ENCODE measurements around the gene GATM.
A peak's percentile ranks its signal among the peaks of the same experiment; 100 is the strongest.
"Not testable (repeated sequence)": the region's sequence is repeated elsewhere in the genome, so short reads cannot be mapped to it uniquely, and the experiment has no call there.

Gene GATM

DNA sequence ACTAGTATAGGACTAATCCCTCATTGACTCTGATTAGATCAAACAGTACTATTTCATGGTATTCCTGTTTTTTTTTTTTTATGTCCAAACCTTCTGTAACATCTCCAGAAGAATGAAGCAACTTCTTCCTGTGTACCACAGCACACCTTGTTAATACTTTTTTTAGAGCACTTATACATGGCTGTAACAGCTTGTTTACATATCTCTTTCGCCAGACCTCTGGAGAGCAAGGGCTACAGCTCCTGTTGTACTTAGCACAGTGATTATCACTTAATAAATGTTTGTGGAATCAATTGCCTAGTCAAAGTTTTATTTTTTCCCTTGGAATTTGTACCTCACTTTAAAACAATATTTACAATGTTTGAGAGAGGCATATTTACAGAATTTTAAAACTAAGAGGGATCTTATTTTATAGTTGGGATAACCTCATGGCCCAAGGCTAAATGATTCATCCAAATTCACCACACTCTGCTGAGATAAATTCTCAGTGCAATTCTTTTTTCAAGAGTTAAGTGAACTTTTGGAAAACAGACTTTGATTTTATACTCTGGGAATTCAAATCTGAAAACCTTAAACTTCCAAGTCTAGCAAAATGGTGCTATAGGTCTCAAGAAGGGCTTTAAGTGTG, 9.2 kb upstream of the GATM start:
- DNase-seq (ENCODE audit: low spot score), result peak; percentile 56

DNA sequence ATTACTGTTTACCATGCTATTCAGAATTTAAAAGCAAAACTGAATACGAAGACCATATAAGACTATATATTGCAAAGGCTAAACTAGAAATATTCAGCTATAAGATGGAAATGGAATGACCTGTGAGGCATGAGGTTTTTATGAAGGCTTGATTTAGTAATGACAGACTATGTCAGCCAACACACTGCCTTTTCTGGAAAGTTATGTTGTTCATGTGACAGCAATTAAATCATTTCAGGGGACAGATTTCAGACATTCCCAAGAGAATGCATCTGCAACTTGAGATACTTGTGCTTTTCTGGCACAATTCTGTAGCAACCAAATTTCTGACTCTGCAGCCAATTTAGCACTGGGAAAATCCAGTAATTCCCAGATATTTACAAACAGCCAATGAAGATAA, 8.6 kb upstream of the GATM start:
- no peak for DNase-seq (ENCODE audit: low spot score)

DNA sequence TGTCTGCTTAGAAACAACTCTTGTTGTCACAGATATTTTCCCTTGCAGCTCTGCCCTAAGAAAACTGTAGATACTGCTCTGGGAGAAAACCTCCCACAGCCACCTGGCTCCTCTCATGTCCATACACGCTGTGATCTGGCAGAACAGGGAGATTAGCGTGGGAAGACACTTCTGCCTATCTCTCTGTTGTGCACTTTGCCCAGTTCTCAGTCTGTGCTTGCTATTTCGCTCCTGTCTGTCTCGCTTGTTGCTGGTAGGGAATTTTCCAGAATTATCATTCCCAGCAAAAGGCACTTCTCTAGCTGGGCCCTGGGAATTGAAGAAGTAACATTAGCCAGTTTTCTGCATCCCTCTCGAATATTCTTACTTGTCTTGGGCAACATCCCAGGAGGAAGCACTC, 8.1 kb upstream of the GATM start:
- DNase-seq (ENCODE audit: low spot score), result no peak

DNA sequence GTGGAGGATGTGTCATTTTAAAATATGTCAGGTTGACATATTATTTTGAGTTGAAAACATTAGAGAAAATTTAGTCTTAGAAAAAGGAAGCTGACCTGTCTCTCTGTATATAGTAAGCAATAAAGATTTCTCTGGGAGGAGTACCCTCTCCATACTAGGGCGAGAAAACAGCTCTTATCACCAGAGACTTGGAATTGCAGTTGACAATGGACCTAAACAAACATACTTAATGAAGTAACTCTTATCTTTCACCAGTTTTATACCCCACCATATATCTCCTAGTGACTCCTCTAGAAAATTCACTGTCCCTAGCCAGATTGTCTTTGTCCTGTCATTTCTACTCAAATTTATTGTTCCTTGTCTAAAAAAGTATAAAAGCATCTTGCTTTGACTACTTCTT, 7.2 kb upstream of the GATM start:
- DNase-seq (ENCODE audit: low spot score), result peak; percentile 67

DNA sequence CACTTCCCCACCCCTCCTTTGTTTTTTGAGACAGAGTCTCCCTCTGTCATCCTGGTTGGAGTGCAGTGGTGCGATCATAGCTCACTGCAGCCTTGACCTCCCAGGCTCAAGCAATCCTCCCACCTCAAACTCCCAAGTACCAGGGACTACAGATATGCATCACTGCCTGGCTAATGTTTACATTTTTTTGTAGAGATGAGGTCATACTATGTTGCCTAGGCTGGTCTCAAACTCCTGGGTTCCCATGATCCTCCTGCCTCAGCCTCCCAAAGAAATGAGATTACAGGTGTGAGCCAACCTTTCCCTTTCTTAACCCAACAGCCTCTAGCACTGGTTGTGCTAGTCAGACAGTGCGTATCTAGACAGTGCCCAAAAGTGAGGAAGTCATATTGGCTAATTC, 6.4 kb upstream of the GATM start:
- DNase-seq (ENCODE audit: low spot score), result no peak

DNA sequence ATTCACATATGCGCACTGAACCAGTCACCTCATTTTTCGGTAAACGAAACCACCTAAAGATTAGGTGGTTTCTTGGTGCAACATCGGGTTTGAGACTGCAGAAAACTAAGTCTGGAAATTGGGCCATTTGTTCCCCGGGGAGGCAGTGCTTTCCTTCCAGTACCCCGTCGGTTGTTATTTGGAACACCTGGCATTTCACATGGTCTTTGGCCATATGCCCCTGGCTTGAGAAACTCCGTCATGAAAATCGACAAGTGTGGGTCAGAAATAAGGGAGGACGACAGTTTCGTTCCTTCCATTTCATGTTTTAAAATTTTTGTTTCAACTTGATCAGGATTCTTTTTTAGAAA, 544 bp upstream of the GATM start:
- DNase-seq (ENCODE audit: low spot score), result no peak

DNA sequence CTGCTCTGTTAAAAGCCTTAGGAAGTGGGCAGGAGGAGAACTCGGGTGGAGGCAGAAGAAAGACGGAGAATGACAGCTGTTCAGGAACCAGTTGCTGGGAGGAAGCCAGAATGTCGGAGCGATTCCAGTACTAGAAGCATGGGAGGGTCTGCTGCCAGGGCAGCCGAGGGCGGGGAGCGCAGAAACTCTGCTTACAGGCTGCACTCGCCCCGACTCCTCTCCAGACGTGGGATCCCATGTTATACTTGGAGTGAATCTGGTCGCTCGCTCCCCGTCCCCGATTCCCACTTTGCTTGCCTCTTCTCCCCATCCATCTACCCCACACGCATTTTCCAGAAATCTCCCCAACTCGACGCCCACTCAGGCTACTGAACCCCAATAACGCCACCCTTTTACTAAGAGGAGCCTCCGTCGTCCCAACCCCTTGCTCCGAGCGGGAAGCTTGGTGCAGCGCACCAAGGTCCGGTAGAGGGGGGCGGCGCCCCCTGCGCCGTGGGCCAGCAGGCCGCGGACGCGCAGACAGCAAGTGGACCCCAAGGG, 665 bp downstream of the GATM start:
- no peak for DNase-seq (ENCODE audit: low spot score)

DNA sequence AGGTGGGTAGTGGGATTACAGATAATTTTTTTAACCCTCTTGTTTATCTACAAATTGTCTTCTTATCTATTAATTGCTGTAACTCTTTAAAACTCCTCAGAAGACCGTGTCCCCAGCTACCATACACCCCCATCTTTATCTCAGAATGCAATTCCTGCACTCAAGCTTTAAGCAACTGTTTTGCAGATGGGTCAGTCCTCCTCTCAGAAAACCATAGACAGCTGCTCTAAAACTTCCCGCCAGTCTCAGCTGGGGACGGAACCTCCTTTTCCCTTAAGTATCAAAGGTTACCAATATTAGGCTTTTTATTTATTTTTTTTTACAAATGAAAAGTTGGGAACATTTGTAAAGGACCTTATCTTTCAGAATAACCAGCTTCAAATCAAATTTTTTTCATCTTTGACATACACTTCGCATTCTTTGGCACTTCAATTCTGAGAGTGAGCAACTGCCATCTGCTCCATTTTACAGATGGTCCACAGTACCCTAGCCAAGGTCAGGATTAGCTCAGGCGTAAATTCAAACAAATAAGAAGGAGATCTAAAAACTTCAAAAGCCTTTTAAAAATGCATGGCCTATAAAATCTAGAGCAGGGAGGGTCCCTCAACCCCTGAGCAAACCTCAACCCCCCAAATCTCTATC, 1.3 kb downstream of the GATM start:
- DNase-seq (ENCODE audit: low spot score), result no peak

DNA sequence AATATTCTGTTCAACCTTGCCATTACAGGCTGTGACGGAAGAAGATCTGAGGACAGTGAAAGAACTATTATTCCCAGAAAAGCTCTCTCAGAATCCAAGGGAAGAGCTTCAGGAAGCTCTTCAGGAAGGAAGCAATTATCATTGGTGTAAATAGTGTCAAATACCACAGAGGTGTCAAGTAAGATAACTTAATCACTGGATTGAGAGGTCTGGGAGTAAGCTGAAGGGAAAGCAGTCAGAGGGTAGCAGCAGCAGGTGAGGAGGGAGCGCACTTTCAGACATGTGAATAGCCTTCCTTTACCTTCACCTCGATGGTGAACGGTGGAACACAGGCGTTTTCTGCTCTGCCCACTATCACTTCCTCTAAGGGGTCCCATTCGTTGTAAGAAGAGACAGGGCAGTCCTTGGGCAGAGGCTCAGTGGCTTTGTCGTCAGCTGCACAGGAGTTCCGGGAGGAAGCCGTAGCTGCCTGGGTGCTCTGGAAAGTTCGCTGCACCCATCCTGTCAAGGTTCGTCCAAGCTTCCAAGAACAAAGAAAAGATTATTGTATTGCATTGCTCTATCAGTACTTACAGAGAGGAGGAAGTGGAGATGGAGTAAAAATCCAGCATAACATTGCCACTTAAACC, 1.9 kb downstream of the GATM start:
- no peak for DNase-seq (ENCODE audit: low spot score)

DNA sequence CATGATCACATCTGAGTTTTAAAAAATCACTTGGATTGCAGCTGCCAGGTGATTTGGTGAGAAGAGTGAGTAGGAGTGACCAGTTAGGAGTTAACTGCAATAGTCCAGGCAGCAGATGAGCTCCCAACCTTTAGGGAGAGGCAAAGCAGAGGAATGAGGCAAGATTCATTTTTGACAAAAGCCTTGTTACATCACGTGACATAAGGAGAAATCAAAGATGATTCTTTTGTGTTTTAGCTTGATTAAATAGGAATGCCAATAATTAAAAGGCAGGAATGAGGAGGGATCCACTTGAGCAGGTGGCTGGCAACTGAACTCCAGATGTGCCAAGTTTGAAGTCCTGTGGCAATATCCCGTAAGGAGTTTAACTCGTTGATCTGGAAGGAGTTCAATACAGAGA, 2.5 kb downstream of the GATM start:
- DNase-seq (ENCODE audit: low spot score), result no peak

DNA sequence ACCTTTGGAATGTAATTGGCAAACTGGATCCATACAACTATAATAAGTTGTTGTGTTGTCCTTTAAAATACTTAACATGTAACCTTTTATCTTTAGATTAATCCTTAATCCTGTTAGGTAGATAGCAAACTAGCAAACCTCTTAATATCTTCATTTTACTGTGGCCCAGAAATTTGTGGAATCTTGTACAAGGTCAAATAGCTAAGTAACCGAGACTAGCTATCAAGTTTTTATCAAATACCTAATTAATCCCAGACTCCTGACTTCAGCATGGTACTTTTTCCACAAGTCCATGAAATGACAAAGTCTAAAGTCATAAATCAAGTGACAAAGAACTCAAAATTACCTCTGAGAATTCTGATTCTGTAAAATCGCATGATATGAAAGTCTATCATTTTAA, 4.4 kb downstream of the GATM start:
- DNase-seq (ENCODE audit: low spot score), result no peak

DNA sequence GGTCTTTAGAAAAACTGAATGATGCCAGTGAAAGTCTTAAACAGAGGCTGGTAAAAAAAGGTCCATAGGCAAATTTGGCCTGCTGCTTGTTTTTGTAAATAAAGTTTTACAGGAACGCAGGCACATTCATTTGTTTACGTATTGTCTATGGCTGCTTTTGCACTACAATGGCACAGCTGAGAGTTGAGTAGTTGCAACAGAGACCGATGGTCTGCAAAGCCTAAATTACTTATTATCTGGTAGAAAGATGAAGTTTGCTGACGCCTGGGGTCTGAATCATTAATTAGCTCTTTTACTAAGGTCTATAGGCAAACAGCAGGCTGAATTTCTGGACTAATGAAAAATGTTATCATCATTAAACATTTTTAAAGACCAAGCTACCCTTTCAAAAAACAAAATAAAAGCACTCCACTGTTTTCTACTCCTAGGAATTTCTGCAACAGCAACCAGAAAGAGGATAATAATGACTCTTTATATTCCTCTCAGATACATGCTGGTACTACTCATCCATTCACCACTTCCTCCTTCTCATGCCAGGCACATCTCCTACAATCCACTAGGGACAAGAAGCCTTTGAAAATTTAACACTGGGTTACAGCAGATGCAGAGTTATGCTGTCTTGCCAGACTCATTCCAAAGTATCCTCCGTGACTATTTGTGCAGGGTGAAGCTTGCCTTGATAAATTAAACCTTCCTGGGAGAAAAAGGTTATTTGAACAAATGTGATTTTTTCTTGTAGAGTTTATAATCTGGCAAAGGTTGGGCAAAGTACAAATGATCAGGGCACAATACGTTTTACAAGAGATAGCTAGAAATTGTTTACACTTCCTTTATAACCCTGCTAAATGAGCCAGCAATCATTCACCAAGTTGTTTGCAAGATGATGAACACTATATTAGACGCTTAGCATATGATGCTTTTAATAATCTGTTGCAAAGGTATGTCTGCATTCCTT, 6.0 kb downstream of the GATM start:
- peak; percentile 59 for DNase-seq (ENCODE audit: low spot score)

DNA sequence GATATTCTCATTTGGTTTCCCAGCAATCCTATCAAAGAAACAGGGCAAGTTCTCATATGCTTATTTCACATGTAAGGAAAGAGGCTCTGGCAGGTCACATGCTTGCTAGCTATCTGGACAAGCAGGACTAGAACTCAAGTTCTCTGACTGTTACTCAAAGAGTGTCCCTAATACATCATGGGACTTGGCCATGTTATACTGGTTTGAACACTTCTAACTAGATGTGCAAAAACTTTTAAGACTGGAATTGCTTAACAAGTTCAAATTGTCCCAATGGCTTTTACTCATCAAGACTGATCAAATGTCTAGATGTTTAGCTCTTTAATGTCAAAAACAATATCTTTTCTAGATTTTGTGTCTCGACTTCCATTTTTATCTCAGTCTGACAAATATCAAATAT, 6.8 kb downstream of the GATM start:
- no peak for DNase-seq (ENCODE audit: low spot score)

DNA sequence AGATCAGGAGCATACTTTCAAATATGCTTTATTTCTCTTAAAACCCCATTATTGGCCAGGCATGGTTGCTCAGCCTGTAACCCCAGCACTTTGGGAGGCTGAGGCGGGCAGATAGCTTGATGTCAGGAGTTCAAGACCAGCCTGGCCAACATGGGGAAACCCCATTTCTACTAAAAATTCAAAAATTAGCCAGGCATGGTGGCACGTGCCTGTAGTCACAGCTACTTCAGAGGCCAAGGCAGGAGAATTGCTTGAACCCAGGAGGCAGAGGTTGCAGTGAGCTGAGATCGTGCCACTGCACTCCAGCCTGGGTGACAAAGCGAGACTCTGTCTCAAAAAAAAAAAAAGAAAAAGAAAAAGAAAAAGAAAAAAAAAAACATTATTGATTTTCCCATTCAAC, 8.3 kb downstream of the GATM start:
- DNase-seq (ENCODE audit: low spot score), result not testable (repeated sequence)

DNA sequence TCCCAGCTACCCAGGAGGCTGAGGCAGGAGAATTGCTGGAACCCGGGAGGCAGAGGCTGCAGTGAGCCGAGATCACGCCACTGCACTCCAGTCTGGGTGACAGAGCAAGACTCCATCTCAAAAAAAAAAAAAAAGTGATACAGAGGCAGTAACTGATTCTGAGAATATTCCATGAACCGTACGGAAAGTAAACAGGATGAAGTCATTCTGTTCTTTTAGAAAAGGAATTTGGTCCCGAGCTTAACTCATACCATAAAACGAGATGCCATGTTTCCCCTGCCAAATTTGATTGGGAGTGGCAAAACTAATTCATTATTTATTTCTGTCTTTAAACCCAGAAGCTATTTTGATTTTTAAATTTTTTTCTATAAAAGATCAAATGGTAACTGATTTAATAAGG, 11.1 kb downstream of the GATM start:
- not testable (repeated sequence) for DNase-seq (ENCODE audit: low spot score)

DNA sequence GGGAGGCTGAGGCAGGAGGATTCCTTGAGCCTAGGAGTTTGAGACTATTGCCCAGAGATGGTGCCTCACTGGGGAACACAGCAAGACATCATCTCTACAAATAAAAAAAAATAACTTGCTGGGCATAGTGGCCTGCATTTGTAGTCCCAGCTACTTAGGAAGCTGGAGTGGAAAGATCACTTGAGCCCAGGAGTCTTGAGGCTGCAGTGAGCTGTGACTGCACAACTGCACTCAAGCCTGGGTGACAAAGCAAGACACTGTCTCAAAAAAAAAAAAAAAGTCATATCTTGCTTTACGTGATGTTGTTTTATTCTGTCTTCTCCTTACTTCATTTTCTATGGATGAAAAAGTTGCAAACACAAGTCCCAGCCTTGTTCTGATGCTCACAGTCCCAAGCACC, 14.1 kb downstream of the GATM start:
- no peak for DNase-seq (ENCODE audit: low spot score)

DNA sequence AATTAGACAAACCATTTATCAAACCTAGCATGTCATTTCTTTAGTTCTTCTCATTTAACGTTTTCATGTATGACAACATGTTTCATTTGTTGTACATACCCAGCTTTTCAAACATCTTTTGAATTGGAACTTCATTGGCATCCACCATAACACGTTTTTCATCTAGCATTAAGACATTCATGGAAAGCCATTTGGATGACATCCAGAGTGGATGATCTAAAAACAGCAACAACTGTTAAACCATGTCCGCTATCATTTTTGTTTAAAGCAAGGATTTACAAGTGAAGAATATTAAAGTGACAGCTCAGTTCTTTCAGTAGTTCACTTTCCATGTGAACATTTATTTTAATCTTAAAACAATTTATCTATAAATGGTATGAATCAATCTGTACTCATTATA, 14.5 kb downstream of the GATM start:
- no peak for DNase-seq (ENCODE audit: low spot score)

DNA sequence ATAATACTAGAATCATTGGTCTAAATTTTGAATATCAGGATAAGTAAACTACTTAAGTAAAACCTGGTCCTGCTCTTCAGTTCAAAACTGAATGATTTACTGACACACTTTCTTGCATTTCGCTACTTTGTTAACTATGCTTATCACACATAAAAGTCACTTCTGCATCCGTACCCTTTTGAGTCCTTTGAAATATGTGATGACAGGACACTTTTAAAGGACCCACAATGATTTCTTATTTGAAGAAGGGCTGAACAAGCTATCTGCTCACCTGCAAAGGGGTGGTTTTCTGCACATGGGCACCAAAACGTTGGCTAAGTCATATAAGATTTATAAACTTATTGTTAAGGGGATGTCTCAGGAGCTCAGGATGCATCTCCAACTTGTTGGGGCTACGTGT, 15.0 kb downstream of the GATM start:
- no peak for DNase-seq (ENCODE audit: low spot score)

DNA sequence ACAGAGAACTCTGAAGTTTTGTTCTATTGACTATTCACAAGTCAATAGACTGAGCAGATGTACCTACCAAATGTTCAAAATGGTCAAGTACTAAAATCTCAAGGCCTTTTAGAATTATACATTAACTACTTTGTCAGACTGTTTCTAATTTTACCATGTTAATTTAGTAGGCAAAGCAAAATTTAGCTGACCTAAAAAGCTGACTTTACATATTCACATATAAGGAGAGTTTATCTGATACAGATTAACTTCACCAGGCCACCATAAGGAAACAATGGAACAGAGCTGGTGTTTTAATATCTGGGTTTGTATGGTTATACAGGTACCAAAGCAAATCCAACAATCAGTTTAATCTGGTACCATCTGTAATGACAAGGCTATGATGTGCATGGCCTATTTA, 15.9 kb downstream of the GATM start:
- DNase-seq (ENCODE audit: low spot score), result no peak

DNA sequence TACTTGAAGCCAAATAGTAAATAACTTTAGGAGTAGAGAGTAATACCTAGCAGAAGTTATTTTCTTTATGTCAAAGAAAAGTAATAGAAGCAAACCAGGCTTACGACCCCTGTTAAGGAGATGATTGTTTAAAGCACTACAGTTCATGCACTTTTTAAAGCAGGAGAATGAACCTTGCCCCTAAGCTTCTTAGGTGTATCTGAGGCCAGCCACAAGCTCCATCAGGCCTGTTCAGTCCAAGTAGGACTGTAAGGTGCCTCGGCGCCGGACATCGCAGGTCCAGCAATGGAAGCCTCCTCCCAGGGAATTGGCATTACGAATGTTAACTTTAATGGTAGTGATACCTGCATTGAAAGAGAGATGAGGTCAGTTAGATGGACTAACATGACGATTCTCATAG, 16.5 kb downstream of the GATM start:
- DNase-seq (ENCODE audit: low spot score), result no peak

DNA sequence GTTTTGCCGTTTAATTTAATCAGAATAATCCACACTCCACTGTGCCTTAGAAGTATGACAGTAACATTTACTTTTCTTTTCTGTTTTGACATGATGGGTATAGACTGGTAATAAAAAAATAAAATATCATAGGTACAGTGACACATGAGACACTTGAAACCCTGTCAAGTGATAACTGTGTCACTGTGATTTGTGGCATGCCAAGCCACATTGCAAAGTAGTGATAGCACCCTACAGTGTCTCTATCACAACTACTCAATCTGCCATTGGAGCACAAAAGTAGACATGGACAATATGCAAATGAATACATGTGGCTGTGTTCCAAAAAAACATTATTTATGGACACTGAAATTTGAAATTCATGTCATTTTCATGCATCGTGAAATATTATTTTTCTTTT, 22.5 kb downstream of the GATM start:
- no peak for DNase-seq (ENCODE audit: low spot score)

DNA sequence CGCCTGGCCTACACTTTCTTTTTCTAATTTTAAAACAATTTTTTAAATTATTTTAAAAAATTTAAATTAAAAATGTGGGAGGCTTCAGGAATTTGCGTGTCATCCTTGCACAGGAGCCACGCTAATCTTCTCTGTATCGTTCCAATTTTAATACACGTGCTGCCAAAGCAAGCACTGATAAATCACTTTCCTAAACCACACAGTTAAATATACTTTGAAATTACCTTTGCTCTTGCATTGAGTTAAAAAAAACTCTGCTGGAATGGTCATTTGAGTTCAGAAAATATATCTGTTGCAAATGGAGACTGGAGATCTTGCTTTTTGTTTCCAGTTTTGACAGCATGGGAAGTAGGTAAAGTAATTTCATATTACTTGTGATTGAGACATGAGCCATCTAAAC, 23.6 kb downstream of the GATM start:
- DNase-seq (ENCODE audit: low spot score), result no peak

DNA sequence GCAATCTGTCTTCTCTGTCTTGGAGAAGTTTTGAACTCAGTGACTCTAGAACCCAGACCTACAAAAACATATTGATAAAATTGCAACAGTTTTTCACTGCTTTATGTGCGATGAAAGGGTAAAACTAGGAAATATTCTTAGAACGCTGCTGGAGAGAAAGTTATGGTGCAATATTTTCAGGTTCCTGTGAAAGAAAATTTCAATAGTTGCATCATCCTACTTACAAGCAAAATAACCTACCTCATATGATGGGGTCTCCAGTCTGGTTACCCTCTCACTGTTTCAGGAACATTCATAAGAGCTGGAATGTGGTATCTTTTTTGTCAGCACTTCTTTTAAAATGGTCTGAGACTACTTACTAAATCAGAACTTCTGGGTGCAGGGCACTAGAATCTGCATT, 27.1 kb downstream of the GATM start:
- DNase-seq (ENCODE audit: low spot score), result no peak
